Measurements from ENCODE around the gene CACNB4.
A peak's percentile ranks its signal among the peaks of the same experiment; 100 is the strongest.
"Not testable (repeated sequence)": the region's sequence is repeated elsewhere in the genome, so short reads cannot be mapped to it uniquely, and the experiment has no call there.

Gene CACNB4

GRCh38 chr2:152051436-152051835 lies 47.4 kb downstream of the CACNB4 start:
- DNase-seq (ENCODE audit: low read depth in 2 of 2): no peak

GRCh38 chr2:152050915-152051314 lies 47.9 kb downstream of the CACNB4 start:
- no peak for DNase-seq (ENCODE audit: low read depth in 2 of 2)

GRCh38 chr2:152050341-152050740 lies 48.5 kb downstream of the CACNB4 start:
- no peak for DNase-seq (ENCODE audit: low read depth in 2 of 2)

GRCh38 chr2:152049541-152049940 lies 49.3 kb downstream of the CACNB4 start:
- DNase-seq (ENCODE audit: low read depth in 2 of 2): no peak

GRCh38 chr2:152047824-152048471 lies 50.9 kb downstream of the CACNB4 start:
- no peak for DNase-seq (ENCODE audit: low read depth in 2 of 2)

- no peak for DNase-seq (ENCODE audit: low read depth in 2 of 2)
These were observed 51.9 kb downstream of the CACNB4 start for GRCh38 chr2:152046940-152047339.

GRCh38 chr2:152042636-152043615 lies 55.9 kb downstream of the CACNB4 start:
- DNase-seq (ENCODE audit: low read depth in 2 of 2): no peak

GRCh38 chr2:152038441-152038958 lies 60.3 kb downstream of the CACNB4 start:
- no peak for DNase-seq (ENCODE audit: low read depth in 2 of 2)

GRCh38 chr2:152037743-152038435 lies 61.0 kb downstream of the CACNB4 start:
- DNase-seq (ENCODE audit: low read depth in 2 of 2): no peak

GRCh38 chr2:152036611-152037469 lies 62.0 kb downstream of the CACNB4 start:
- peak; percentile 19 to 31 for DNase-seq (ENCODE audit: low read depth in 2 of 2)

- DNase-seq (ENCODE audit: low read depth in 2 of 2): no peak
These were observed 64.5 kb downstream of the CACNB4 start for GRCh38 chr2:152034257-152034801.

- no peak for DNase-seq (ENCODE audit: low read depth in 2 of 2)
These were observed 65.6 kb downstream of the CACNB4 start for GRCh38 chr2:152033011-152033925.

- DNase-seq (ENCODE audit: low read depth in 2 of 2): no peak
These were observed 67.0 kb downstream of the CACNB4 start for GRCh38 chr2:152031747-152032306.

- DNase-seq (ENCODE audit: low read depth in 2 of 2): not testable (repeated sequence)
These were observed 68.1 kb downstream of the CACNB4 start for GRCh38 chr2:152030596-152031328.

GRCh38 chr2:152028182-152028862 lies 70.5 kb downstream of the CACNB4 start:
- no peak for DNase-seq (ENCODE audit: low read depth in 2 of 2)

GRCh38 chr2:152025678-152026287 lies 73.1 kb downstream of the CACNB4 start:
- peak in 1 of 2 experiments; percentile 10 for DNase-seq (ENCODE audit: low read depth in 2 of 2)

- no peak for DNase-seq (ENCODE audit: low read depth in 2 of 2)
These were observed 74.4 kb downstream of the CACNB4 start for GRCh38 chr2:152024477-152024876.

- DNase-seq (ENCODE audit: low read depth in 2 of 2): no peak
These were observed 76.8 kb downstream of the CACNB4 start for GRCh38 chr2:152022090-152022489.
